ENCODE results near the gene BMP6.

The BMP6 gene

GRCh38 chr6:7720346-7720745 lies 5.6 kb upstream of the BMP6 start:
- no peak for DNase-seq

- DNase-seq: no peak
Observed at GRCh38 chr6:7721649-7722048, 4.2 kb upstream of the BMP6 start.

GRCh38 chr6:7723041-7723447 lies 2.9 kb upstream of the BMP6 start:
- DNase-seq: peak; percentile 34

GRCh38 chr6:7723554-7723953 lies 2.3 kb upstream of the BMP6 start:
- no peak for DNase-seq

- no peak for DNase-seq
Observed at GRCh38 chr6:7725412-7725811, 487 bp upstream of the BMP6 start.

GRCh38 chr6:7726416-7727085 lies 652 bp downstream of the BMP6 start:
- no peak for DNase-seq

- no peak for DNase-seq
Observed at GRCh38 chr6:7727086-7727945, 1.4 kb downstream of the BMP6 start.

- DNase-seq: no peak
Observed at GRCh38 chr6:7727946-7728854, 2.3 kb downstream of the BMP6 start.

GRCh38 chr6:7728855-7729590 lies 3.1 kb downstream of the BMP6 start:
- no peak for DNase-seq

- no peak for DNase-seq
Observed at GRCh38 chr6:7730001-7730783, 4.3 kb downstream of the BMP6 start.

- DNase-seq: no peak
Observed at GRCh38 chr6:7730784-7731227, 4.9 kb downstream of the BMP6 start.

- no peak for DNase-seq
Observed at GRCh38 chr6:7731294-7731693, 5.4 kb downstream of the BMP6 start.

- no peak for DNase-seq
Observed at GRCh38 chr6:7732228-7732627, 6.3 kb downstream of the BMP6 start.

- no peak for DNase-seq
Observed at GRCh38 chr6:7734707-7735383, 8.9 kb downstream of the BMP6 start.

GRCh38 chr6:7737106-7737505 lies 11.2 kb downstream of the BMP6 start:
- DNase-seq: no peak

GRCh38 chr6:7737867-7738266 lies 12.0 kb downstream of the BMP6 start:
- DNase-seq: no peak

GRCh38 chr6:7742223-7742785 lies 16.4 kb downstream of the BMP6 start:
- no peak for DNase-seq

- DNase-seq: no peak
Observed at GRCh38 chr6:7745942-7746341, 20.0 kb downstream of the BMP6 start.

- DNase-seq: no peak
Observed at GRCh38 chr6:7747016-7747415, 21.1 kb downstream of the BMP6 start.

GRCh38 chr6:7747433-7747832 lies 21.5 kb downstream of the BMP6 start:
- DNase-seq: no peak
